Posterior vena cava (tissue), 2 donors: Measurements from ENCODE around the gene SAMSN1. TPM values are rescaled to one million over a fixed set of nuclear protein-coding genes. Genes with fewer than 3 reads are reported as not detected.
"Not testable (repeated sequence)": the region's sequence is repeated elsewhere in the genome, so short reads cannot be mapped to it uniquely, and the experiment has no call there.

Experiments
- DNase-seq: peaks from one replicate; pipeline ENCODE4 v3.0.0-alpha.2; 2020; ENCODE audit warnings: low spot score
- intact Hi-C, 2 donors: fragments of 100-400 bp; cut with DNase I; formaldehyde crosslinking; loops; one replicate each; pipeline versions ENCODE4 v1.14.1 to v1.14.2; 2022 to 2023
- total RNA-seq, 2 donors: library from RNA; stranded (reverse); fragmentation: NEBNext Ultra II Directional; extraction: Animal tissue kit (Norgen Biotek cat#: 25700); gene quantifications; one replicate each; pipeline ENCODE4 v1.2.1, GENCODE V29; 2021
- donor health status: DM: yes; HTN: yes; CAD: no.
- donor health status: DM: yes; HTN: yes; CAD: no.

The SAMSN1 gene
- total RNA-seq, 2 donors from 2014 or later = 10.1 to 12.8 TPM

GRCh38 chr21:14535702-14536101 lies 10.4 kb downstream of the SAMSN1 start:
- DNase-seq = no peak
- intact Hi-C loops = no loop called here

GRCh38 chr21:14533499-14534428 lies 12.4 kb downstream of the SAMSN1 start:
- DNase-seq = no peak

GRCh38 chr21:14531757-14532316 lies 14.3 kb downstream of the SAMSN1 start:
- DNase-seq = no peak
- intact Hi-C loops = no loop called here

More at GRCh38 chr21:14533499-14534428, 12.4 kb downstream of the SAMSN1 start:
- intact Hi-C loops = no loop called here

GRCh38 chr21:14530592-14530991 lies 15.5 kb downstream of the SAMSN1 start:
- DNase-seq = no peak
- intact Hi-C loops = no loop called here

- no peak for DNase-seq
- intact Hi-C loops = no loop called here
Observed at GRCh38 chr21:14528815-14529214, 17.3 kb downstream of the SAMSN1 start.

GRCh38 chr21:14527696-14528652 lies 18.1 kb downstream of the SAMSN1 start:
- intact Hi-C loops = no loop called here
- no peak for DNase-seq

- DNase-seq = no peak
- intact Hi-C loops = no loop called here
Observed at GRCh38 chr21:14526836-14527695, 19.0 kb downstream of the SAMSN1 start.

- intact Hi-C loops = no loop called here
- no peak for DNase-seq
Observed at GRCh38 chr21:14526199-14526598, 19.9 kb downstream of the SAMSN1 start.

GRCh38 chr21:14523234-14523633 lies 22.9 kb downstream of the SAMSN1 start:
- intact Hi-C loops = no loop called here
- DNase-seq = no peak

- intact Hi-C loops = no loop called here
- DNase-seq = no peak
Observed at GRCh38 chr21:14522736-14523135, 23.4 kb downstream of the SAMSN1 start.

GRCh38 chr21:14520535-14520934 lies 25.6 kb downstream of the SAMSN1 start:
- intact Hi-C loops = no loop called here

GRCh38 chr21:14519000-14519399 lies 27.1 kb downstream of the SAMSN1 start:
- intact Hi-C loops = no loop called here
- DNase-seq = no peak

More at GRCh38 chr21:14520535-14520934, 25.6 kb downstream of the SAMSN1 start:
- no peak for DNase-seq

GRCh38 chr21:14513804-14514203 lies 32.3 kb downstream of the SAMSN1 start:
- intact Hi-C loops = no loop called here
- DNase-seq = no peak

GRCh38 chr21:14506859-14507457 lies 39.2 kb downstream of the SAMSN1 start:
- intact Hi-C loops, DNase-seq: not testable (repeated sequence)

- DNase-seq = no peak
- intact Hi-C loops = no loop called here
Observed at GRCh38 chr21:14500873-14501272, 45.2 kb downstream of the SAMSN1 start.

GRCh38 chr21:14499316-14499715 lies 46.8 kb downstream of the SAMSN1 start:
- intact Hi-C loops = no loop called here
- no peak for DNase-seq

- no peak for DNase-seq
- intact Hi-C loops = no loop called here
Observed at GRCh38 chr21:14497825-14498224, 48.3 kb downstream of the SAMSN1 start.

- intact Hi-C loops = no loop called here
- no peak for DNase-seq
Observed at GRCh38 chr21:14495075-14495474, 51.0 kb downstream of the SAMSN1 start.
